HCT116 (cell line): Measurements from ENCODE around the gene HIVEP2.

ENCODE experiments used
- POLR2A ChIP-seq: IDR thresholded peaks from 2 replicates; pipeline ENCODE4 v1.7.0; 2011; ENCODE audit warnings: borderline replicate concordance; ENCODE audit not compliant: insufficient read depth, insufficient read length; ENCODE audit errors: extremely low read depth
- ZNF274 ChIP-seq: fragments of 200-500 bp; sonication (Bioruptor generic); IDR thresholded peaks from 2 replicates; pipeline ENCODE4 v1.6.1; 2014; ENCODE audit warnings: mild to moderate bottlenecking, low read depth, low read length, inconsistent platforms
- TF ChIP-seq, protein P1 (sequence below): IDR thresholded peaks from 2 replicates; pipeline ENCODE4 v1.6.1; 2012

DNA sequence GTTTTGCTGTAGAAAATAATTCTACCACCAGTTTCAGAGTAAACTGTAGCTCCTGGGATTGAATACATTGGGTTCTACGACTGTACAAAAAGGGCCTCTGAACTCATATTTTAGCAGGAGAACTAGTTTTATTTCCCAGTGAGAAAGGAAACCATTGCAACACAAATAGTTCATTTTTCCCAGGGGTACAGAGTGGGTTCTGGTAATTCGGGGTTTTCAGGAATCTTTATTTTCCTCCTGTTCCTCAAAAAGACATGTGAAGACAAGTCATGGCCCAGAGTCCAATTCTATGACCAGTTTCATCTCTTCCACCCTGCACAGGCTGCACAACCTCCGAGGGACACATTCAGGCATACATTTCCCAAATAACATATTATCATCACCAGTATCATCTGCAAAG is 222.1 kb downstream of the HIVEP2 start:
- TF ChIP-seq, protein P1, sequence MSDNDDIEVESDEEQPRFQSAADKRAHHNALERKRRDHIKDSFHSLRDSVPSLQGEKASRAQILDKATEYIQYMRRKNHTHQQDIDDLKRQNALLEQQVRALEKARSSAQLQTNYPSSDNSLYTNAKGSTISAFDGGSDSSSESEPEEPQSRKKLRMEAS, result no peak
- TF ChIP-seq POLR2A (no peak), ZNF274 (no peak)
